ENCODE data around the gene GSG1L. TPM values are rescaled to one million over a fixed set of nuclear protein-coding genes. Genes with fewer than 3 reads are reported as not detected.
"Not testable (repeated sequence)": the region's sequence is repeated elsewhere in the genome, so short reads cannot be mapped to it uniquely, and the experiment has no call there.

Gene GSG1L
- total RNA-seq, 1 experiment from 2014 or later: not detected

DNA sequence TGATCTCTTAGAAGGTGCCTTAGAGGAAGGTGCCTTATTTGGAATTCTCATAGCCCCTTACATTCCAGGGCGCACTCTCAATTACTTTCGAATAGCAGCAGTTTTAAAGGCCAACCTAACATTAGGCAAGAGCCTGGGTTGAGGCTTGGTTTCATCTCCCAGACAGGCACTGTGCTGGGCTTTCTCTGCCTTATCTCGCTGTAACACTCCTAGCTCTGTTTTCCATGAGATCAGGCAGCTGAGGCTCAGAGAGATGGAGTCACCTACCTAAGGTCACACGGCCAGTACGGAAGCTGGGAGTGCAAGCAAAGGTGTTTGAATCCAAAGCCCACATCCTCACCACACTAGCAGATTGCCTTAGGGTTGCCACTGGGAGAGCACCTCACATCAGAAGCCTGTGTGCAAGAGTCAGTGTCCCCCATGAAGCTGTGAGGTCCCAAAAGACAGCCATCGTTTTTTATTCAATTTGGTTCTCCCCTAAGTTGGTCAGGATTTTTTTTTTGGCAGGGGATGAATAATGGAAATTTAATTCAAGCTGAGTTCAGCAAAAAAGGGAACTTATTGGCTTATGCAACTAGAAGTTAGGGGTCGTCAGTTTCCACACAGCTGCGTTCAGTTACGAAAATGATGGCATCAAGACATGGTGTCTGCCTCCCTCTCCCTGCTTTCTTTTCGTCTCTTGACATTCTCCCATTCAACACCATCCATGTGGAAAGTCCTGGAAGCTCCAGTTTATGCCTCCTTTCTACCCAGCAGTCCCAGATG, 307.1 kb downstream of the GSG1L start:
- no peak for DNase-seq (ENCODE audit: low read depth)

DNA sequence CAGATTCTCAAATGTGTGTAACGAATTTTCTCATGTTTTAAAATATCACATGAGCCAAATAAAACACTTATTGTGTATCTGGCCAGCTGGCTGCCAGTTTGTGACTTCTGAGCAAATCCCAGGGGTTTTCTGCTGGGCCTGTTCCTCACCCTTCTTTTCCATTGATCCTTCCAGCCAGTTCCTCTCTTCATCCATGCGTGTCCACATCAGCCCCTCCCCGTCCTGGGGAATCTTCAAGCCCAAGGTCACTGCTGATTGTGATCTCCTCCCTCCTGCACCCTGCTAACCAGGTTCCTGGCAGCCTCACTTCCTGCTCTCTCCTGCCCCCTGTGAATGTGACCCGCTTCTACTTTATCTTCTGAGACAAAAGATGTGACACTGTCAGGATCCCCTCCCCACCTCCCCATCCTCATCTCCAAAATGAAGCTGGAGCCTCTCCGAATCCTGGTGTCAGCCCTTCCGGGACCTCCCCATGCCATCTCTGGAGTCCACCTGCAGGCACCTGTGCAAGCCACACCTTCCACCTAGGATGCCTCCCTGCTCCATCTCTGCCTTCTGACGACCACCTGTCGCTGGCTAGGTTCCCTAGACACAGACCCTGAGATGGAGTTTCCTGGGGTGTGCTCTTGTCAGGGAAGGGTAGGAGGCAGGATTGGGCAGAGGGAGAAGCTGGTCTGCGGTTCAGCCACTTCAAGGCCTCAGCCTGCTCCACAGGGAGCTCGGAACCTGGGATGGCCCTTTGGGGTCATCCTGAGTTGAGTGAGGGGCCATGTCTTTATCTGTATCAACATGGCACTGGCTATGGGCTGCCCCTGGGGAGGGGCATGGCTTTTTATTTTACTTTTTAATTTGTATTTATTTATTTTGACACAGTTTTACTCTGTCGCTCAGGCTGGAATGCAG, 308.5 kb downstream of the GSG1L start:
- DNase-seq (ENCODE audit: low read depth): no peak

DNA sequence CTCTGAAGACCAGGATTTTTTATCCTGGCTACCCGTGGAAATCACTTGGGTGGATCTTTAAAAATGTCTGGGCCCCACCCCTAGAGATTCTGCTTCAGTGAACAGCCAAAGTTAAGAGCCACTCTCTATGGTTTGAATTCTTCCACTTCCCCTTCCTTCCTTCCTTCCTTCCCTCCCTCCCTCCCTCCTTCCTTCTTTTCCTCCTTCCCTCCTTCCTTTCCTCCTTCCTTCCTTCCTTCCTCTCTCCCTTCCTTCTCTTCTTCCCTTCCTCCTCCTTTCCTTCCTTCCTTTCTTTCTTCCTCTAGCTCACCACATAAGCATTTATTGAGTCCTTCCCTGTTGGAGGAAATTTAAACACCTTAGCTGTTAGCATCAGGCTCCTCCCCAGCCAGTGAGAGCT, 310.0 kb downstream of the GSG1L start:
- DNase-seq (ENCODE audit: low read depth): no peak

DNA sequence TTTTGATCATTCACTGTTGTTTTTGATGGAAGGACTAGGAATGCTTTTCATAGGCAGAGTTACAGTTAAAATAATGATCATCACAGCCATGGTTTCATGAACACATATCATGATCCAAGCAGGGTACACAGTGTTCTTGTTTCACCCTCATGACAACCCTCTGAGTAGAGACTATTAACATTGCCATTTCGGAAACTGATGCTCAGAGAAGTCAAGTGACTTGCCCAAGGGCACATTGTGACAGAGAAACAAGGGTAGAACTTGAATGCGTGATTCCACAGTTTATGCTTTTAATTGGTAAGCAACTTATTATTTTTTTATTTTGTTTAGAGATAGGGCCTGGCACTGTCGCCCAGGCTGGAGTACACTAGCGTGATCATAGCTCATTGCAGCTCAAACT, 311.3 kb downstream of the GSG1L start:
- DNase-seq (ENCODE audit: low read depth): no peak

DNA sequence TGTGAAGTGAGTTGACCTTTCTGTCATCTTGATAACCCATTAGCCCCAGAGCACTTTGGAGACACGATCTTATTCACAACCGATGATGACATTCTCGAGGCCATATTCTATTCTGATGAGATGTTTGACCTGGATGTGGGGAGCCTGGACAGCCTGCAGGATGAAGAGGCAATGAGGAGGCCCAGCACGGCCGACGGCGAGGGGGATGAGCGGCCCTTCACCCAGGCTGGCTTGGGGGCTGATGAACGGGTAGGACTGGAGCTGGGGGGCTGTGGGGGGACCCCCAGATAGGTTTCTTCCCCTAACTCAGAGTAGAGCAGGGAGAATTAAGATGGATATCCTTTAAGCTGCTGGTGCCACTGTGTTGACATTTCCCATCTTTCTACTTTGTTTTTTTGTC, 311.8 kb downstream of the GSG1L start:
- DNase-seq (ENCODE audit: low read depth): no peak

DNA sequence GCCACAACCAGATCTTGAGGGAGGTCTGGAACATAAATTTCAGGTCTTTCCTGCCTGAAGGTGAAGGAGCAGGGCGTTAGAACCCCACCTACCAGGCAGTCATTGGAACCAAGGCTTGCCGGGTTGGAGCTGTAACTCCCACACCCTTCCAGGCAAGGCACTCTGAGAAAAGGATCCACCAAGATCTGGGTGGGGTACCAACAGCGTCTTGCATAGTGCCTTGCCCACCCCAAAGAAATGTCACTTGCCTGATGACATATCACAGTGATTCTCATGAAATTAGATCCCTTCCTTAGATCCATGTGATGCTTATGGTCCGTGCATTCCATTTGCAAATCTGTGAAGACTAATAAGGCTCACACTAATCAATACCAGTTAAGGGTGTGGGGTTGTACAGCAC, 312.3 kb downstream of the GSG1L start:
- no peak for DNase-seq (ENCODE audit: low read depth)

DNA sequence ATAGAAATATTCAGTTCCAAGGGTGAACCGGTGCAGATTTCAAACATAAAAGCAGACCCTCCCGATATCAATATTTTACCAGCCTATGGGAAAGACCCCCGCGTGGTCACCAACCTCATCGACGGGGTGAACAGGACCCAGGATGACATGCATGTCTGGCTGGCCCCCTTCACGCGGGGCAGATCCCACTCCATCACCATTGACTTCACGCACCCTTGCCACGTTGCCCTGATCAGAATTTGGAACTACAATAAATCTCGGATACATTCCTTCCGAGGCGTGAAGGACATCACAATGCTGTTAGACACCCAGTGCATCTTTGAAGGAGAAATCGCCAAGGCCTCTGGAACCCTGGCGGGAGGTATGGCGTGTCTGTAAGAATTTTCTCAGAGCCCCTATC, 313.6 kb downstream of the GSG1L start:
- DNase-seq (ENCODE audit: low read depth): no peak

DNA sequence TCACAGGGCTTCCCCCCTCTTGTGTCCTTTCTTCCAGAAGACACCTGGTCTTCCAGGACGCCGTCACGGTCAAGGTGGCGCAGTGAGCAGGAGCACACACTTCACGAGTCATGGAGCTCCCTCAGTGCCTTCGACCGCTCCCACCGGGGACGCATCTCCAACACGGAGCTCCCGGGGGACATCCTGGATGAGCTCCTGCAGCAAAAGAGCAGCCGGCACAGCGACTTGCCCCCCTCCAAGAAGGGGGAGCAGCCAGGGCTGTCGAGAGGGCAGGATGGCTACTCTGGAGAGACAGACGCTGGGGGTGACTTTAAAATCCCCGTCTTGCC, 314.0 kb downstream of the GSG1L start:
- DNase-seq (ENCODE audit: low read depth): no peak

DNA sequence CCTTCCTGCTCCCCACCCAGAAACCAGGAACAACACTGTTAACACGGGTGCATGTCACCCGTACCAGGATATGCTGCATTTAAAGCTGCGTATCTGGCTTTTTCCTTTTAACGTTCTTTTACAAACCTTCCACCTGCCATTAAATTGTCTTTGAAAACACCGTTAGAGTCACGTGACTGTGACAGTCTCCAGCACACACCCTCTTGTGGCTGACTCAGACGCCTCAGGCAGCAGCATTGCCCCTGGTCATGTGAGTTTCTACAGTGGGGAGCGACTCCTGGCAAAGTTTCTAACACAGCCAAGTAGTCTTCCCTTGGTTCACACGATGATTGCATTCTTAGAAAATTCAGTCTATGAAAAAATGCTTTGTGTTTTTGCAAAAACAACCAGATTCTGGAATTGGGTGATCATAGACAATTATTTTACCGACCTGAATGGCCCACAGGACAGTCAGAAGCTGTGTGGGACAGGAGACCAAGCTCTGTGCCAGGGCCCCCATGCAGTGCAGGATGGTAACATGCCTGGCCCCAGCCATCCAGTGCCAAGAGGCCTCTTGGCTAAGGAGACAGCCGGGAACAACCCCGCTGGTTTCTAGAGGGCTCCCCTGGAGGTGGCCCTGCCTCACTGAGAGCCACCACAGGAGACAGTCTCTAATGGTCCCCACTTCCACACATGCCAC, 314.5 kb downstream of the GSG1L start:
- DNase-seq (ENCODE audit: low read depth): peak; percentile 96

DNA sequence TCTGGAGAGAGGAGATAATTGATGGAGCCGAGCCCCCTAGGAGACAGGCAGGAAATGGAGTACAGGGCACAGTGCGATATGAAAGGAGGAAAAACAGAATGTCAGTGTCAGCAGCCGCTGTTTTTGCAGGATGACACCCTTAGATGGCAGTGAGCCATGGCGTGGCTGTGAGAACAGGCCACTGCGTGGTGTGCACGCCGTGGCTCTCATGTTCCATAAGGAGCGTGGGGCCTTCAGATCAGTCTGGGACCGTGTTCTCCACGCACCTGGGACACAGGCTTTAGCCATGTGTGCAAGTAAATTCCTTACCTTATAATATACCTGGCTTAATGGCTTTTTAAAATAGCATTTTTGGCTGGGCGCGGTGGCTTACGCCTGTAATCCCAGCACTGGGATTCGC, 315.6 kb downstream of the GSG1L start:
- DNase-seq (ENCODE audit: low read depth): no peak

DNA sequence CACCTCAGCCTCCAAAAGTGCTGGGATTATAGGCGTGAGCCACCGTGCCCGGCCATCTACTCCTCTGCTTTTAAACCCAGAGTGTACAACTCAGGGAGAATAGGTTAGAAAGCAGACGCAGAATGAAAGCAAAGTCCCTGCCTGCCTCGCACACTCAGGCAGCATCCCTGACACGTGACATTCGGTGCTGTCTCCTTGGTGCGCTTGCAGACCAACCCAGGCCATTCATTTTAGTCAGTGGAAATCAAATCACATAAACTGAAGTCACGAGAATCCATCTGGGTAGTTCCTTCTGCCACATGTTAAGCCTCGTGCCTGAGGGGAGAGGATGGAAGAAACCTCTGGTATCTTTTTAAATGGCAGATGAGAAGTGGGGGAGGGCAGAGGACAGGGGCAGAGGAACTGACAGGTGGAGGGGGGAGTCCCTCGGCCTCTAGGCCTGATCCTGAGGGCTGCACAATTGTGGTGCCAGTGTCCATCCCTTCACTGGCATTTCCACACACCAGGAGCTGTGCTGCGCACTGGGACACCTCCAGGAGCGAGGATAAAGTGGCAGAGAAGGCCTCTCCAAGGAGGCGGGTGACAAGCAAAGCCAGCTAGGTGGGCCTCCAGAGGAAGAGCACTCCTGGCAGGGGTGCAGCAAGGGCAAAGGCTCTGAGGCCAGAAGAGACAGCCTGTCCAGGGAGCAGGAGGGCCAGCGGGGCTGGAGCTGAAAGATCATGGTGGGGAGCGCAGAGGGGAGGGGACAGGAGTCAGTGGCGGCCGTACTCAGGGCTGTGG, 317.2 kb downstream of the GSG1L start:
- DNase-seq (ENCODE audit: low read depth): no peak

DNA sequence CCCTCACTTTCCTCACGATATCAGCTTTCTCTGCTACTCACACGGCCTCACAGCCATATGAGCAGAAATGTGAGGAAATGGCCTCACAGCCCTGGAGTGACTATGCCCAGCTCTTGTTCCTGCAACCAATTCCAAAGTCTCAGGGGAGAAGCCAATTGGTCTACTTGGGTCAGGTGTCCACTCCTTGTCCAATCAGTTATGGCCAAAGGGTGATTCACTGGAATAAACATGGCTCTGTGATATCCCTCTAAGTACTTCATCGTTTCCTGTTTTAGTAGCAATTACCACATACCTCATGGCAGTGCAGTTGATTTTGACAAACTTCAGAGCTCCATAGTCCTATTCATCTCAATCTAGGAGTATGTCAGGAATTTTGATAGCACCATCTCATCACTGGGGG, 318.2 kb downstream of the GSG1L start:
- DNase-seq (ENCODE audit: low read depth): peak; percentile 42

DNA sequence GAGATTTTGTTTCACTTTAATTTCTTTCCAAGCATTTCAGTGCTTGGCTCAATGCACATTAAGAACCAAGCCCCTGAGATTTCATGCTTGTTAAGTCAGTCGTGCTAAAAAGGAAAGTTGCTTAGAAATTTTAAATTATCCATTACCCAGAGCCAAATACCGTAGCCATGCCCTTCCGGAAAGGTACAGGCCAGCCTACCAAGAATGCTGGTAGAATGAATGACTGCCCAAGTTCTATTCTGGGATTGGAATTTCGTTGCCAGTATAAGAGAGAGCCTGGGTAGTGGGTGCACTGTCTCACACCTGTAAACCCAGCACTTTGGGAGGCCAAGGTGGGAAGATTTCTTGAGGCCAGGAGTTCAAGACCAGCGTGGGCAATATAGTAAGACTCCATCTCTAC, 319.6 kb downstream of the GSG1L start:
- DNase-seq (ENCODE audit: low read depth): no peak

DNA sequence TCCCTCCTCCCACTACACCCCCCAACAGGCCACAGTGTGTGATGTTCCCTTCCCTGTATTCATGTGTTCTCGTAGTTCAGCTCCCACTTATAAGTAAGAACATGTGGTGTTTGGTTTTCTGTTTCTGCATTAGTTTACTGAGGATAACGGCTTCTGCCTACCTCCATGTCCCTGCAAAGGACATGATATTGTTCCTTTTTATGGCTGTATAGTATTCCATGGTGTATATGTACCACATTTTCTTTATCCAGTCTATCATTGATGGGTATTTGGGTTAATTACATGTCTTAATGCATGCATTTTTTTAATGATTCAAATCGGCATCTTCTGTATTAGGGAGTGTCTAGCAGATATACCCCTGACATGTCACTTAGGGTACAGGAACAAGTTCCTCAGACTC, 320.5 kb downstream of the GSG1L start:
- not testable (repeated sequence) for DNase-seq (ENCODE audit: low read depth)

DNA sequence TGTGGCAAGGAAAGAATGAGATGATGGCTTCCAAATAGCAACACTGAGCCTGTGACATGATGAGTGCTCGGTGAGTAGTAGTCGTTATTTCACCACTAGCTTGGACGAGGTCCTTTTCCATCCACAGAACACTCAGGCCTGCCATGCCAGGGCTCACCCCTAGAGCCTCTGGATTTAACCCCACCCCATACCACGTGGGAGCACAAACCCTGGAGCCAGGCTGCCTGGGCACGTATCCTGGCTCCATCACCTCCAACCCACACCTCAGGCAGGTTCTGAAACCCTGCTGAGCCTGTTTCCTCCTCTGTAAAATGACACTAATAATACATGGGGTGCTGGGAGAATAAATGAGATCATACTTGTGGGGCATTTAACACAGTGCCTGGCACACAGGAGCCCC, 321.2 kb downstream of the GSG1L start:
- DNase-seq (ENCODE audit: low read depth): no peak

DNA sequence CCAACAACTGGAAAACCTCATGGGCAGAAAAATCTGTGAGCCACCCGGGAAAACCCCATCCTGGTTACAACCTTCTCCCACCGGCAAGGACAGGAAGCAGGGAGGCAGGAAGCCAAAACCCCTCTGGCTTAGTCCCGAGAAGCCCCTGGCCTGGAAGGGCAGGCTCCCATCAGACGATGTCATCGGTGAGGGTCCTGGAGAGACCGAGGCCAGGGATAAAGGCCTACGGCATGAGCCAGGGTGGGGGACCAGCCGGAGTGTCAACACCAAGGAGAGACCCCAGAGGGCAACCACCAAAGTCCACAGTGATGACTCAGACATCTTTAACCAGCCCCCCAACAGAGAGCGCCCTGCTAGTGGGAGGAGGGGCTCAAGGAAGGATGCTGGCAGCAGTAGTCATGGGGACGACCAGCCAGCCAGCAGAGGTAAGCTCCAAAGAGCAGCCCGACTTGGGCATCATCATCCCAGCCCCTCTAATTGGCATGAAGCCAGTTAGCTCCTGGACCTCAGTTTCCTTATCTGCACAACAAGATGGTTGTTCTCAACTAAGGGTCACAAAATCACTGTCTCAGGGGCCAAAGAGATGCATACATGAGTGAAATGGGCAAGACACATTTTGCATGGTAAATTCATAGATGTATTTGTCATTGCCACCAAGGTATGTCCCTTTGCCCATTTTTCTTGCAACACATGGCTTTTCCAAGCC, 322.9 kb downstream of the GSG1L start:
- peak; percentile 60 for DNase-seq (ENCODE audit: low read depth)

DNA sequence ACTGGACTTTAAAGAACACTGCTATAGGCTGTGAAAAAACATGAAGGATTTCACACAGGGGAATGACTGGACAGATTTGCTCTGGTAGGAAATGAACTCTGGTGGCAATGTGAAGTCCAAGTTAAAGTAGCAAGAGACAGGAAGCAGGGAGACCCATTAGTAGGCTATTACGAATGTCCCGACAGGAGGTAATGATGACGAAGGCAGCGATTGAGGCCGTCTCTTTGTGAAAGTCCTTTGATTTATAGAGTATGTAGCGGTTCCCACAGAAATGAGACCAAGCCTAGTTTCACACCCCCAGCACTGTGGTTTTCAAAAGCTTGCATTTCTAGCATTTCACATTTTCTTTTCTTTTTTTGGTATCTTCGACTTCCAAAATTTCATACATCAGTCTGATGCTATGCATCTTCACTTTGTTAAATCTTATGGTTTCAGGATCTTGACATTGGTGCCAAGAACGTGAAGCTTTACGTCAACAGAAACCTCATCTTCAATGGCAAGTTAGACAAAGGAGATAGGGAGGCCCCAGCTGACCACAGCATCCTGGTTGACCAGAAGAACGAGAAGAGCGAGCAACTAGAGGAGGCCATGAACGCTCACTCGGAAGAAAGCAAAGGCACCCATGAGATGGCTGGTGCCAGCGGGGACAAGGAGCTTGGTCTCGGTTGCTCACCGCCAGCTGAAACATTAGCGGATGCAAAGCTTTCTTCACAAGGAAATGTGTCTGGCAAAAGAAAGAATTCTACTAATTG, 323.7 kb downstream of the GSG1L start:
- no peak for DNase-seq (ENCODE audit: low read depth)

DNA sequence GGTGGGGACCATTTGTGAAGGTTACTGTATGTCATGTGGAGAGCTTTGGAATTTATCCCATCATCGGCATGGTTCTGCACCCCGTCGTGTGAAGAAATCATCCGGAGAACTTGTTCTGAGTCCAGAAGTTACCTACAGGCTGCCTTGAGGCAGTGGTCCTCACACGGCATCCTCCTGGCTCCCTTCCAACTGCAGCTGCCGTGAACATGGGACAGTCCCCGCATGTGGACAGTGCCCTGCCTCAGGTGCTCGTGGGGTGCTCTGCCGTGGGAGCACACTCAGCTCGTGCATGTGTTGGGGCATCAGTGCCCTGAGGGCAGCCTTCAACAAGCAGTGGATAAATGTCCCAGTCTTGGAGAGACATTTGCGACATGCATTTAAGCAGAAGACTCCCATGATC, 324.9 kb downstream of the GSG1L start:
- no peak for DNase-seq (ENCODE audit: low read depth)
